SJCRH30 (cell line): ENCODE results near the gene DNAJA2. TPM values are rescaled to one million over a fixed set of nuclear protein-coding genes. Genes with fewer than 3 reads are reported as not detected.

Experiments
- DNase-seq, 2 experiments: peaks; one replicate each; pipeline ENCODE4 v3.0.0-alpha.2; 2015 to 2020
- H3K27ac ChIP-seq: fragments of 250-450 bp; sonication (Bioruptor Pico); 2 replicates; pipeline ENCODE4 v1.5.1; 2020; ENCODE audit warnings: mild to moderate bottlenecking, moderate library complexity
- H3K27me3 ChIP-seq: fragments of 250-450 bp; sonication (Bioruptor Pico); 2 replicates; pipeline ENCODE4 v1.5.1; 2020; ENCODE audit warnings: mild to moderate bottlenecking, moderate library complexity
- H3K36me3 ChIP-seq: fragments of 250-450 bp; sonication (Bioruptor Pico); 2 replicates; pipeline ENCODE4 v1.5.1; 2020; ENCODE audit warnings: mild to moderate bottlenecking, moderate library complexity
- H3K4me1 ChIP-seq: fragments of 250-450 bp; sonication (Bioruptor Pico); 2 replicates; pipeline ENCODE4 v1.5.1; 2020; ENCODE audit warnings: mild to moderate bottlenecking, moderate library complexity
- H3K4me3 ChIP-seq: fragments of 250-450 bp; sonication (Bioruptor Pico); 2 replicates; pipeline ENCODE4 v1.5.1; 2020; ENCODE audit warnings: mild to moderate bottlenecking, moderate library complexity
- H3K9me3 ChIP-seq: fragments of 250-450 bp; sonication (Bioruptor Pico); replicated peaks from 2 replicates; pipeline ENCODE4 v1.5.1; 2020; ENCODE audit warnings: mild to moderate bottlenecking, moderate library complexity
- total RNA-seq: library from RNA; depleted of rRNA; stranded (reverse); fragments of >200 nt; shearing (Covaris generic); gene quantifications from 2 replicates; pipeline ENCODE4 v1.2.3, GENCODE V29; 2014

The DNAJA2 gene
- total RNA-seq, 1 experiment from 2014 or later: 86.4 TPM

DNA sequence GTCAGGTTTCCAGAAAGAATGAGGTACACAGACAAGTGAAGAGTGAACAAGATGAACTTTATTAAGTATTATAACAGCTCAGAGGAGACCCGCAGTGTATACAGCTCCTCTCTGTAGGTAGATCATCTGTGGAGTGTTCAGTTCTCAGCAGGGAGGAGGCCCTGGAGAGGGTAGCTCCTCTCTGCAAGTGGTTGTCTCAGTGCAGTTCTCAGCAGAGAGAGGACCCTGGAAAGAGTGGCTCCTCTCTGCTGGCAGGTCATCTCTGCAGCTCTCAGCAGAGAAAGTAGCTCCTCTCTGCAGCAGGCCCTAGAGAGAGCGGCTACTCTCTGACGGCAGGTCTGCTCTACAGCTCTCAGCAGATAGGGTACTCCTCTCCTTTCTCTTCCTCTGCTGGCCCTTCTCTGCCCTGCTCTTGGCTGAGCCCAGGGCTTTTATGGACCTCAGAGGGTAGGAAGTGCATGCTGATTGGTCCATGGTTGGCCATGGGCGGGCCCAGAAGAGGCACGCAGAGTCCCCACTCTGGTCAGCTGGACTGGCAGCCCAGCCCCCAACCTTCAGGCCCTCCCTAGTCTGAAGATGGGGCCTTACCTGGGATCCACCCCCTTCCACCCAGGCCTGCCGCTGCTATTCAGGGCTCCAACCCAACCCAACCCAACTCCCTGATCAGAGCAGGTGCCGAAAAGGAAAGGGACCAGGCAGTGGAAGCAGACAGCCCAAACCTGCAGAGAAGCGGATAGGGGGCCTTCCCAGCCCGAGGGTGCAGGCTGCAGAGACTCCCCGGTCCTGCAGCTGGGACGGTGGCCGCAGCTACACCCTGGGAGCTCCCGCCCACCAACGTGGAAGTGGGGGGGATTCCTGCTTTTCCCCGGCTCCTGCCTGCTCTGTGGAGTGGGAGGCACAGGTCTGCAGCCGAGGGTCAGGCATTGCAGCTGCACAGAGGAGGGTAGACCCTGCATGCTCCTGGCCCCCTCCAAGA is 18.5 kb upstream of the DNAJA2 start:
- H3K9me3 ChIP-seq: no peaks in the 10 kb centered on the region
- no peaks in the 10 kb centered on the region; the same call in 1 of the 2 replicates for H3K27me3 ChIP-seq
- no peak for DNase-seq
- H3K4me3 ChIP-seq: no peak overlapping the region
- H3K27ac ChIP-seq: no peak overlapping the region
- no peaks in the 10 kb centered on the region for H3K36me3 ChIP-seq
- no peaks in the 10 kb centered on the region for H3K4me1 ChIP-seq

DNA sequence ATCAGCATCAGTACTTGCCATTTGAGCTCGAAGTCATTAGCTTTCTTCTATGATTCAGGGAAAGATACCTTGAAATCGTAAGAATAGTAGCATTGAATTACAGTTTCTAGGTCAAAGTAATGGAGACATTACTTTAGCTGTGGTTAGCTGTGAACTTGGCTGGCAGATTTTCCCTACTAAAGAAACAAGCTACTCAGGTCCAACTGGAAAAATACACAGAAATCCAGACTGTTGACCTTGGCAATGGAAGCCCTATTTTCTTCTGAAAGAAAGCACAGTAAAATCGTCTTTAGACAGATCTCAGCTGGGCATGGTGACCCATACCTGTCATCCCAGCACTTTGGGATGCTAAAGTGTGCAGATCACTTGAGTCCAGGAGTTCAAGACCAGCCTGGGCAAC is 13.4 kb upstream of the DNAJA2 start:
- Histone ChIP-seq H3K27me3 (no peaks in the 10 kb centered on the region; the same call in 1 of the 2 replicates), H3K4me3 (no peak overlapping the region), H3K36me3 (no peaks in the 10 kb centered on the region), H3K4me1 (no peaks in the 10 kb centered on the region), H3K27ac (no peak overlapping the region), H3K9me3 (no peaks in the 10 kb centered on the region)
- no peak for DNase-seq

DNA sequence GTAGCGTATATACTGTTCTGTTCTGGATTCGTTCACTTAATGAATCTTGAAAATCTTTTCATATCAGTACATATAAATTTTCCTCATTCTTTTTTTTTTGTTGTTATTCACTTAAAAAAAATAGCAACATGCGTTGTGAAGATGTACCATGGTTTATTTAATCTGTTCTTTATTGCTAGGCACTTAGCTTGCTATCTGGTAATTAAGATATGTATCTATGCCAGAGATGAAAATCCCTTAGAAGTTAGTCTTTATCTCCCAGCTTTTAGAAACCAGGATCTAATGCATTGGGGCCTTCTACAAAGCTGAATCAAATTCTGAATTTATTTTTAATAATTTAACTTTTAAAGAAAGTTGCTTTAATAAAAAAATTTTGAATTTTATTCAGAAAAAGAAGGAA is 13.0 kb upstream of the DNAJA2 start:
- H3K36me3 ChIP-seq: no peaks in the 10 kb centered on the region
- no peaks in the 10 kb centered on the region for H3K9me3 ChIP-seq
- H3K4me1 ChIP-seq: no peaks in the 10 kb centered on the region
- no peak overlapping the region for H3K27ac ChIP-seq
- no peaks in the 10 kb centered on the region; the same call in 1 of the 2 replicates for H3K27me3 ChIP-seq
- no peak for DNase-seq
- no peak overlapping the region for H3K4me3 ChIP-seq

DNA sequence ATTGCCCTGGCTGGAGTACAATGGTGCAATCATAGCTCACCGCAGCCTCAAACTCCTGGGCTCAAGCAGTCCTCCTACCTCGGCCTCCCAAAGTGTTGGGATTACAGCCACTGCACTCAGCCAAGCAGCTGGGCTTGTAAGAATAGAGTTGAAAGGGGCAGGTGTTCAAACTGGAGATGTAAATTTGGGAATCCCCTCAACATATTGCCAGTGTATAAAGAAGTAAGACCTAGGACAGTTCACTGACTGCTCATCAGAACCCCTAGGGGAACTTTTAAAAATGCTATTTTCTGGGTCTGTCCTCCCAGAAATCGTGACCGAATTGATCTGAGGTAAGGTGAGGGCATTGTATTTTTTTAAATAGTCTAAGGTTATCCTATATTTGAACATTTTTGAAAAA is 8.9 kb upstream of the DNAJA2 start:
- Histone ChIP-seq H3K4me1 (no peaks in the 10 kb centered on the region), H3K4me3 (no peak overlapping the region), H3K27ac (no peak overlapping the region), H3K36me3 (no peaks in the 10 kb centered on the region), H3K9me3 (no peaks in the 10 kb centered on the region), H3K27me3 (no peaks in the 10 kb centered on the region)
- no peak for DNase-seq

DNA sequence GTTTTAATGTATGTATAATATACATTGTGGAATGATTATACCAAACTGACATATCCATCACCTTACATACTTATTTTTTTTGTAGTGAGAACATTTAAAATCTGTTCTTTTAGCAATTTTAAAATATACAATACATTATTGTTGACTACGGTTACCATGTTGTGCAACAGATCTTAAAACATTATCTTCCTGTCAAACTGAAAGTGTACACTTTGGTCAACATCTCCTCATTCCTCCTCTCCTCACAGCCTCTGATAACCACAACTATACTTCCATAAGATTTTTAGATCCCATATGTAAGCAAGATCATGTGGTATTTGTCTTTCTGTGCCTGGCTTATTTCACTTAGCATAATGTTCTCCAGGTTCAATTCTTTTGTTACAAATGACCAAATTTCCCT is 7.5 kb upstream of the DNAJA2 start:
- DNase-seq: no peak
- Histone ChIP-seq H3K27me3 (no peaks in the 10 kb centered on the region), H3K36me3 (no peaks in the 10 kb centered on the region), H3K27ac (no peak overlapping the region), H3K4me3 (no peak overlapping the region), H3K9me3 (no peaks in the 10 kb centered on the region), H3K4me1 (no peaks in the 10 kb centered on the region)

DNA sequence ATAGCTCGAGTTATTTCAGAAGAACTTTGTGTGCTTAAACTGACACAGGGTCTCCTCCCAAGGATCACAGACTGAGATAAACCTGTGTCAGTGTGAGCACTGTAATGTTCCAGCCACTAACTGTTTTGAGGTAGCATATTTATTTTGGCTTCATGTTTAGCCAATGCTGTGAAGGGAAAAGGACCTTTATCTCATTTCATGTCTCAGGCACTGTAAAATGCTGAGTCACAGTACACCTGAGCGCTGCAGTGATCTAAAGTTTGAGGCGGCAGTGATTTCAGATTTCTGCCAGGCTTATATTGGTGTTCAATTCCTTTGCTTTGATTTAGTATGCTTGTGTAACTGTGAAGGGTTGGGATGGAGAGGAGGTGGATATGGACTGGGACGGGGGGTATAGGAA is 3.1 kb upstream of the DNAJA2 start:
- no peaks in the 10 kb centered on the region for H3K9me3 ChIP-seq
- H3K27ac ChIP-seq: no peak overlapping the region
- no peak for DNase-seq
- H3K36me3 ChIP-seq: no peaks in the 10 kb centered on the region
- H3K4me3 ChIP-seq: no peak overlapping the region
- no peaks in the 10 kb centered on the region for H3K27me3 ChIP-seq
- no peaks in the 10 kb centered on the region; the same call in 1 of the 2 replicates for H3K4me1 ChIP-seq

DNA sequence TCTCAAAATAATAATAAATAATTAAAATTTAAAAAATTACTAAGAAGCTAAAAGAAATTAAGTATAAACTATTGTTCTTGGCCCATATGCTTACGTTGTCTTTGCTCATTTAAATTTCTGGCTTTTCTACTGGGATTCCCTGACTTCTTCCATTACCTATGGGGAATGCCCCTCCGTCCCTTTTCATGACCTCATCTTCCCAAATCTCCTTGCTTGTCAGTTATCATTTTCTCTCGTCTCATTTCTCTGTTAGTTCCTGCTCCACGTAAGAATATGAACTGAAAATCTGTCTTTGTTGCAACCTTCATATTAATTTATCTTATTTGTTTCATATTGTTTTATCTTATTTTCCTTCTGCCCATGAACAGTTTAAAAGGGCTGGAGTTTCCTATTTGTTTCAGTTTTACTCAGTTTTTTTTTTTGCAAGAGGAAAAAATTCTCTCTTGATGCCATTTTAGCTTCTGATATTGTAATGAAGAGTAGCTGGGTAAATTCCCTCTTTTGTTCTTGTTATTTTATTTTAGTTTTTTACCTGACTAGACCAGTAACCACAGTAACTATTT is 2.5 kb upstream of the DNAJA2 start:
- H3K4me3 ChIP-seq: no peak overlapping the region
- H3K36me3 ChIP-seq: peaks cover 4% of the 10 kb centered on the region
- DNase-seq: no peak
- no peaks in the 10 kb centered on the region; the same call in 1 of the 2 replicates for H3K4me1 ChIP-seq
- H3K27me3 ChIP-seq: no peaks in the 10 kb centered on the region
- no peak overlapping the region for H3K27ac ChIP-seq
- H3K9me3 ChIP-seq: no peaks in the 10 kb centered on the region

DNA sequence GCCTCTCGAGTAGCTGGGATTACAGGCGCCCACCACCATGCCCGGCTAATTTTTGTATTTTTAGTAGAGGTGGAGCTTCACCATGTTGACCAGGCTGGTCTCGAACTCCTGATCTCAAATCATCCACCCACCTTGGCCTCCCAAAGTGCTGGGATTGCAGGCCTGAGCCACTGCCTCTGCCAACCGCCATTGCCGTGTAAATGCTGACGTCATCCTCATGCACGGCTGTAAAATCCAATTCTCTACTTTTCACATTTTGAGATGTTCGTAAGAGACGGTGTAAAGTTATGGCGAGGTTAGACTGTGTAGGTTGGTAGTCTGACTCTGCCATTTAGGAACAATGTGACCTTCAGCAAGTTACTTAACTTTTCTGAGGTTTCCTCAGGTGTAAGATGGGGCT is 1.7 kb upstream of the DNAJA2 start:
- Histone ChIP-seq H3K4me3 (no peak overlapping the region), H3K4me1 (no peaks in the 10 kb centered on the region; the same call in 1 of the 2 replicates), H3K27me3 (no peaks in the 10 kb centered on the region), H3K9me3 (no peaks in the 10 kb centered on the region), H3K36me3 (peaks cover 7% of the 10 kb centered on the region), H3K27ac (no peak overlapping the region)
- no peak for DNase-seq

DNA sequence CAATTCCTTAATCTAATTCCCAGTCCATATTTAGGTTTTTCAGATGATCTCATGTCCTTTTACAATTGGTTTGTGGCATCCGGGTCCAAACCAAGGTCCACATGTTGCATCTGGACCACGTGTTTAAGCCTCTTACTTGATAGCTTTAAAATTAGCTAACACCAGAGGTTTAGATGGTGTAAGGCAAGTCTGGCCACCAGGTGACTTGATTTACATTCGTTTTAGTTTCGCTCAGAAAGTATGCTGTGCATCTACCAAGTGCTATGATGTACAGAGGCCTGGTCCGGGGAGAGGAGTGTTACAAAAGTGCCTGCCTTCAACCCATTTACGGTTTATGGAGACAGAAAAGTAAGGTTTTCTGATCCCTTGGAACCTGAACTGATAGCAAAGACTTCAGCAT is 878 bp upstream of the DNAJA2 start:
- Histone ChIP-seq H3K27me3 (no peaks in the 10 kb centered on the region), H3K9me3 (no peaks in the 10 kb centered on the region), H3K4me3 (peak overlapping the region; percentile 91), H3K36me3 (peaks cover 14% of the 10 kb centered on the region), H3K27ac (no peak overlapping the region; the same call in 1 of the 2 replicates), H3K4me1 (no peaks in the 10 kb centered on the region; the same call in 1 of the 2 replicates)
- DNase-seq: peak in 1 of 2 experiments; percentile 16

DNA sequence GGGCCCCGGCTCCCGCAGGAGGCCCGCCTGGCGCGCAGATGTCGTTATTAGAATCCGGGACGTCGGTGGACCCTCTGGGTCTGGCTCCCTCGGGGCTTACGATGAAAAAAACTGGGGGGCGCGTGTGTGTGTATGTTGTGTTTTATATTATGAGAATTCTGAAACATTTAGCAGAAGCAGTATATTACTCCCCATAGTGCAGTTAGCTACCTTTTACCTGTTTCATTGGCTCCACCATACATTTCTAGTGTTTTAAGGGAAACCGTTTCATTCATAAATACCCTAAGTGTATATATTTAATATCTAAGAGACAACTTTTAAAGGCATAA is 486 bp upstream of the DNAJA2 start:
- no peaks in the 10 kb centered on the region; the same call in 1 of the 2 replicates for H3K4me1 ChIP-seq
- H3K4me3 ChIP-seq: peak overlapping the region; percentile 91
- peak overlapping the region; percentile 76 for H3K27ac ChIP-seq
- no peaks in the 10 kb centered on the region for H3K9me3 ChIP-seq
- no peaks in the 10 kb centered on the region for H3K27me3 ChIP-seq
- H3K36me3 ChIP-seq: peaks cover 18% of the 10 kb centered on the region
- no peak for DNase-seq

DNA sequence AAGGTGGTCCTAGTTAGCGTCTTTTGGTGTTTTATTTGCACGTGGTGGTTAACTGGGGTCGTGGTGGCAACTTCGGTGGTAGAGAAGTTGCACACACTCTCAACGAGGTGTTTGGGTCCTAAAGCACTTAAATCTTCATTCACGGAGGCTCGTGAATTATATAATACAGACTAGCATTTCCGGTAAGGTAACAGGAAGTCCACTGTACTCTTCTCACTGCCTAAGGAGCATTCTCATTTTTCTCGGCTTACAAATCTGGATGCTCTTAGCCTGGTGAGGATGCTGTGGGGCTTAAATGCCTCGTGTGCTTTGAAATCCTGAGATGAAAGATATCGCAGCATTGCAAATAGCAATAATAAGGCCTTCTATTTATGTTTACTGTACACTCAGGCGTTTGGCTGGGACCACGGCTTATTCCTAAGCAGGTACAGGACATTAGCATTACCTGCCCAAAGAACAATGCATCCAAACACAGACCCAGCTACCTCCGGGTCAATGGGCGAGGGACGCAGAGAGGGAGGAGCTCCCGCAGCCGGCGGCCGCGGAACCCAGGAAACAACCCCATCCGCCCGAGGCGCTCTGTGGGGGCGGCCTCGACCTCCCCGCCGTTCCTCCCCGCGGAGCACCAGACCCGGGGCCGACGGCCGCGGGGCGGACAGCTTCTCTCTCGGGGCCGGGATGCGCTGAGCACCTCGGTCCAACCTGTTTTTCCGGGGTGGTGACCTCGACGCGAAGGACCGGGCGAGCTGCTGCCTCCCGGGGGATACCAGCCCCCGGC is 856 bp downstream of the DNAJA2 start:
- H3K27ac ChIP-seq: peak overlapping the region; percentile 23
- H3K4me3 ChIP-seq: peak overlapping the region; percentile 91
- H3K9me3 ChIP-seq: no peaks in the 10 kb centered on the region
- DNase-seq: peak; percentile 34 to 43
- no peaks in the 10 kb centered on the region for H3K27me3 ChIP-seq
- peaks cover 30% of the 10 kb centered on the region for H3K36me3 ChIP-seq
- H3K4me1 ChIP-seq: no peaks in the 10 kb centered on the region; the same call in 1 of the 2 replicates

DNA sequence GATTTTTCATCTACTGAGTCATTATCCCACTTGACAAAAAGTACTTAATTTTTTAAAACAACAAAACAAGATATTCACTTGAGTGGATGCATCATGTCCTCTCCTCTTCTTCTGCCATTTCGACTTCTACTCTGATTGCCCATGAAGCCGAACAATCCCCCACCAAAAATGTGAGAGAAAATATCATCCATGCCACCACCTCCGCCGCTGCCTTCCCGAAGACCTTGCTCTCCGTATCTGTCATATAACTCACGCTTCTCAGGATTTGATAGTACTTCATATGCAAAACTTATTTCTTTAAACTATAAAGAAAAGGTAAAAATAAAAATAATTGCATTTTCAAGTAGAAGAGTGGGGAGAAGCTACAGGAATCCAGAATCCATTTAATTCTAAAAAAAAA is 2.2 kb downstream of the DNAJA2 start:
- Histone ChIP-seq H3K9me3 (no peaks in the 10 kb centered on the region), H3K4me3 (no peak overlapping the region), H3K27ac (no peak overlapping the region), H3K27me3 (no peaks in the 10 kb centered on the region), H3K4me1 (no peaks in the 10 kb centered on the region; the same call in 1 of the 2 replicates), H3K36me3 (peaks cover 43% of the 10 kb centered on the region)
- no peak for DNase-seq

DNA sequence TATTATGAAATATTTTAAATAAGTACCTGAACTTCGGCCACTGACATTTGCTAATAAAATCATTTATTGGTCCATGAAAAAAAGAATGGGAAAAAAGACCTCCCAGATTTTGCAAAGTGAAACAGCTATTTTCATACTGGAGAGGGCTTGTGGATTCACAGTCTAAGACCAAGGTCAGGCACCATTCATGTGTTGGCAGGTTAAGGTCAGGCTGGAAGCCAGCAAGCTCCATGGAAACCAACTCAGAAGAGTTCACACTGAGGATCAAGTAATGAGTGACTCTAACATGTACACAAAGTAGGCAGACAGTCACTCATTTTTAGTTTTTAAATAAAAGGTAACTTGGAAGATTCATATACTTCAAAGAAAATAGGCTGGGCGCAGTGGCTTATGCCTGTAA is 3.4 kb downstream of the DNAJA2 start:
- H3K27me3 ChIP-seq: no peaks in the 10 kb centered on the region
- no peaks in the 10 kb centered on the region for H3K9me3 ChIP-seq
- H3K4me1 ChIP-seq: no peaks in the 10 kb centered on the region; the same call in 1 of the 2 replicates
- H3K36me3 ChIP-seq: peaks cover 52% of the 10 kb centered on the region
- H3K4me3 ChIP-seq: no peak overlapping the region
- H3K27ac ChIP-seq: no peak overlapping the region
- DNase-seq: no peak

DNA sequence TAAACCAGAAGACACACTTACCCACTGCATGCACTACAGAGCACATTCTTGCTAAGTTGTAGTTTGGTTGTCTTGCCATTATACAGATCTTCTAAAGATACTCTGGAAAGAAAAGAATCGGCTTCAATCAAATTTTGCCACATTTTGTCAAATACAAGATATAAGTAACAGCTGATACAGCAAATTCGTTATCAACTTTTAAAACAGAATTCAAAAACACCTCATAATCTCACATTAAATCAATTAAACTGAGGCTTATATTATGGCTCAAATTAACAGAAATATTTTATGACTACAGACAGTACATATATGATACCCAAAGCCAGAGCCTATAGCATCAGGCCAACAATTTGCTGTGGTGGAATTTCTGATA is 5.4 kb downstream of the DNAJA2 start:
- Histone ChIP-seq H3K27me3 (no peaks in the 10 kb centered on the region), H3K4me1 (no peaks in the 10 kb centered on the region; the same call in 1 of the 2 replicates), H3K36me3 (peaks cover 69% of the 10 kb centered on the region), H3K9me3 (no peaks in the 10 kb centered on the region), H3K4me3 (no peak overlapping the region), H3K27ac (no peak overlapping the region)
- no peak for DNase-seq

DNA sequence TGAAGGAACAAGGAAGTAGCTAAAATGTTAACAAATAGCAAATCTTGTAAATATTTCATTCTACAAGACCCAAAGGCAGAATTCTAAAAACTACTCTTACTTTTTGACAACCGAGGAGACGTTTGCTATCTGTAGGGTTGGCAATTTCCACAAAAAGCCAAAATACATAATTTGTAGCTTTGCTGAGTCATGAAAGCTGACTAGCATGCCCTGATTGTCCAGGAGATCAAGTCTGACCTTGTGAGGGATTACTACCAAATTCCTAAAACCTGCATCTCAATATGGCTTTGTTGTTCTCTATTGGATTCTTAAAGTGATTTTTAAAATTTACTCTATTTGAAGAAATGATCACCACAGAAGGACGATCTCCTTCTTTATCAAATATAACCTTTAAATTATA is 10.8 kb downstream of the DNAJA2 start:
- Histone ChIP-seq H3K4me1 (no peaks in the 10 kb centered on the region), H3K4me3 (no peak overlapping the region), H3K27ac (no peak overlapping the region), H3K36me3 (peaks cover 83% of the 10 kb centered on the region), H3K9me3 (no peaks in the 10 kb centered on the region), H3K27me3 (no peaks in the 10 kb centered on the region)
- no peak for DNase-seq
